GM21717 (cell line): ENCODE results near the gene GTF2H2C.
"Not testable (repeated sequence)": the region's sequence is repeated elsewhere in the genome, so short reads cannot be mapped to it uniquely, and the experiment has no call there.

ENCODE experiments used
- ATAC-seq: cut with Tn5 transposase; IDR thresholded peaks from one replicate; pipeline ENCODE4 v1.9.1; 2021; ENCODE audit warnings: mild to moderate bottlenecking, moderate library complexity; ENCODE audit not compliant: unreplicated experiment

The GTF2H2C gene

GRCh38 chr5:69560587-69561431 lies 818 bp downstream of the GTF2H2C start:
- not testable (repeated sequence) for ATAC-seq

DNA sequence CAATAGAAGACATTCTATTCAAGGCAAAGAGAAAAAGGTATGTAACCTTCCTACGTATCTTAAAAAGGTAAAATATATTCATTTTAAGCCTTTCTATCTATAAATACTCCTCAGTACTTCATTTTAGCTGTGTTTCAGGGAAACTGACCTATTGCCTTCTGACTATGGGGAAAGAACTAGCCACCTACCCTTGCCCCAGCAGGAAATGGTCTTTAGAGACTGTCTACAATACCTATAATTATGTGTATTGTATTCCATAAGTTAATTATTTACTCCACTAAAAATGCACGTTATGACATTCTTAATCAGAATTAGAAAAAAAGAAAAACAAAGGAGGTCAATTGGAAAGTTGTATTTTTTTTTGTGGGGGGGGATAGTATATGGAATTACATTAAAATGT lies 6.2 kb downstream of the GTF2H2C start:
- ATAC-seq, result not testable (repeated sequence)

- not testable (repeated sequence) for ATAC-seq
Observed at GRCh38 chr5:69568072-69568471, 8.1 kb downstream of the GTF2H2C start.

DNA sequence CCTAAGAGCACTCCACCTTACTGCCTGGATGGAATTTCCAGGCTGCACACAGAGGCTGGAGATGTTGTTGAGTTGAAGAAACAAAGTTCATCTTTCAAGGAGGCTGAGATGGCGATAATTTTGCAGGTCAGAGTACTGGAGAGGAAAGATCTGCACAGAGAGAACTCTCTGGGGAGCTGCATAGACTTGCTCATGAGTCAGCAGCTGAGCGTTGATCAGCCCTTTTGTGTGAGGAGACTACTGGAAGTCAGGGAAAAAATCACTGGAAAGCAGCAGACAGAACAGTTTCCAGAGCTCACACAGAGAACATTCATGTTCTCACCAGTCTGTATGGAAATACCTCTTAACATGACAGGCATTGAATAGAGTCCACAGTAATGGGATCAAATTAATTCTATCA lies 23.4 kb downstream of the GTF2H2C start:
- not testable (repeated sequence) for ATAC-seq

- not testable (repeated sequence) for ATAC-seq
Observed at GRCh38 chr5:69596114-69596840, 36.3 kb downstream of the GTF2H2C start.

GRCh38 chr5:69601947-69602346 lies 42.0 kb downstream of the GTF2H2C start:
- ATAC-seq, result peak; percentile 78

DNA sequence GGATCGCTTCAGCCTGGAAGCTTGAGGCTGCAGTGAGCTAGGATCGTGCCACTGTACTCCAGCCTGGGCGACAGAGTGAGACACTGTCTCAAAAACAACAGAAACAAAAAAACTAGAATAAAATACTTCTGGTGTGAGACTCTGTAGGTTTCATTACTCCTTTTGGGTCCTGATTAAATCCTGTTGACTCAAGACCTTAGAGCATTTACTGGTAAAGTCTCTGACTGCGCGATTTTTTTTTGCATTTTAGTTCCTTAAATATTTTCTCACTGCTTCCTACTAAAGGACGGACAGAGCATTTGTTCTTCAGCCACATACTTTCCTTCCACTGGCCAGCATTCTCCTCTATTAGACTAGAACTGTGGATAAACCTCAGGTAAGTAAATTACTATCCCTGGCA lies 46.8 kb downstream of the GTF2H2C start:
- not testable (repeated sequence) for ATAC-seq

DNA sequence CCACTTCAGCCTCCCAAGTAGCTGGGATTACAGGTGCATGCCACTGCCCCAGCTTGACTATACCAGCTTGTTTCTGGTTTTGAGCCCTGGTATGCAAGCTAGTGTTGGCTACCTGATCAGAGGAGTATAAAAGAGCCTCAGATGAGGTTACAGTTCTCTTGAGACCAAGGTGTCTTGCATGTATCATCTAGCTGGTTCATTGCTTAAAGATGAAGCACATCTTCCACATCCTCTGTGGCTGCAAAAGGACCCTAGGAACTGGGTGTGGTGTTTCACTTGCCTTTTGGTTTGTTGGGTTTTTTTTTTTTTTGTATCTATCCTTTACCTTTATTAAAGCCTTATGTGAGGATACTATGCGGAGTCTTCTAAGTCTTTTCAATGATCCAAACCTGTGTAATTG lies 47.8 kb downstream of the GTF2H2C start:
- ATAC-seq, result not testable (repeated sequence)

GRCh38 chr5:69608861-69609496 lies 49.0 kb downstream of the GTF2H2C start:
- not testable (repeated sequence) for ATAC-seq

DNA sequence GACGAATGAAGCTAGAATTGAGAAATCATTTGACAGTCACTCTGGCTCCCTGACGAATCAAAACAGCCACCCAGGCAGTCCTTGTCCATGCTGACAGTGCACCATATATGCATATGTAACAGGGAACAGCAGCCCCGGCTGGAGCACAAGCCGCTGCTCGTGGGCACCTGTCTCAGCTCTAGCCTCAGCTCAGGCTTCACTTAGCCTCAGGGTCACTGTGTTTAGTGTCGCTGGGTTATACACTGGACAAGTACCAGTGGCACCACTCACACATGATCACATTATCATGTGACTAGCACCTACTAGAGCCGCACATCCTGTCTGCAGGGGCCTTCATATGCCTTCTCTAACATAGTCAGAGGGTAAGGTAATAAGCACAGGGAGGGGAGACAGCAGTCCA lies 54.9 kb downstream of the GTF2H2C start:
- ATAC-seq, result not testable (repeated sequence)

DNA sequence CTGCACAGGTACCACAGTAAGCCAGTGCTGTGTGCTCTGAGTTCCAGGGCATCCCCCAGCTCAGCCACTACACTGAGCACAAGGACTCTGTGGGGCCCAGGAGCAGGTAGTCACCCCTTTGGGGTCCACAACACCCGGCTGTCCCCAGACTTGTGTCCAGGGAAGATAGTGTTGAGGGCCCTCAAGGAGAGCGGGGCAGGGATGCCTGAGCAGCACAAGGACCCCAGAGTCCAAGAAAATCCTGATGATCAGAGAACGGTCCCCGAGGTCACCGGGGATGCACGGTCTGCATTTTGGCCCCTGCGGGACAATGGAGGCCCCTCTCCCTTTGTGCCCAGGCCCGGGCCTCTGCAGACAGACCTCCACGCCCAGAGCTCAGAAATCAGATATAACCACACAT lies 71.9 kb downstream of the GTF2H2C start:
- not testable (repeated sequence) for ATAC-seq
